ENCODE data around the gene S100A7A. TPM values are rescaled to one million over a fixed set of nuclear protein-coding genes. Genes with fewer than 3 reads are reported as not detected.

Gene S100A7A
- total and polyA plus RNA-seq, 2 of the 8 experiments (the other 6 are each of a cell fraction or from before 2014, with no cell fraction given), result not detected

GRCh38 chr1:153456396-153456795 is 40.1 kb downstream of the S100A7A start:
- H4K8ac ChIP-seq (ENCODE audit: extremely low read depth, insufficient read depth, low read length), result no peak overlapping the region
- DNase-seq (ENCODE audit: low read depth in 1 of 2, low spot score in 2 of 2), result no peak
- H3K4me3 ChIP-seq (ENCODE audit: extremely low read depth in 1 of 4, insufficient read depth in 2 of 4, low read depth in 3 of 4, low read length in 4 of 4), result no peak overlapping the region
- H3K23me2 ChIP-seq (ENCODE audit: low read depth, low read length), result no peaks in the 10 kb centered on the region
- H3K56ac ChIP-seq (replicated peaks; ENCODE audit: insufficient read length, low read depth, low read length), result no peak overlapping the region
- H2AFZ ChIP-seq (ENCODE audit: low read length), result no peak overlapping the region
- no peak overlapping the region for H3K4ac ChIP-seq (replicated peaks; ENCODE audit: insufficient read length, low read depth, low read length)
- H4K20me1 ChIP-seq (replicated peaks in 1 of 2; ENCODE audit: control insufficient read depth in 1 of 2, insufficient read depth in 2 of 2, low read length in 2 of 2), result no peaks in the 10 kb centered on the region
- H4K91ac ChIP-seq (replicated peaks; ENCODE audit: insufficient read length, low read length), result no peak overlapping the region
- H3K23ac ChIP-seq (ENCODE audit: insufficient read length), result no peak overlapping the region
- no peaks in the 10 kb centered on the region for H3K4me1 ChIP-seq (replicated peaks in 1 of 4; ENCODE audit: control insufficient read depth in 3 of 4, insufficient read depth in 4 of 4, low read length in 3 of 4)
- H2BK12ac ChIP-seq (ENCODE audit: low read depth, low read length), result no peak overlapping the region
- no peak overlapping the region for H3K27ac ChIP-seq (ENCODE audit: low read depth, low read length)
- H3K18ac ChIP-seq (ENCODE audit: extremely low read depth, low read length), result no peak overlapping the region
- WGBS, 2 experiments (ENCODE audit: extremely low coverage in 1 of 2, insufficient coverage in 1 of 2, insufficient read length in 1 of 2, insufficient replicate concordance in 2 of 2, low coverage in 1 of 2, low lambda C conversion rate in 2 of 2, missing lambda C conversion rate in 1 of 2), result 94% methylated on average over 1 of the region's 1 CpG; no CpG with 5 or more reads in 1 of the 2 experiments
- H3K9ac ChIP-seq (replicated peaks in 1 of 4; ENCODE audit: extremely low read depth in 1 of 4, low read depth in 3 of 4, low read length in 3 of 4), result no peak overlapping the region
- no peak for FAIRE-seq
- no peaks in the 10 kb centered on the region for H3K36me3 ChIP-seq (ENCODE audit: control insufficient read depth in 2 of 4, insufficient read depth in 4 of 4, low read length in 3 of 4)
- no peak overlapping the region for H2BK15ac ChIP-seq (ENCODE audit: low read length)
- H3K79me1 ChIP-seq (ENCODE audit: low read depth, low read length), result no peaks in the 10 kb centered on the region
- no peaks in the 10 kb centered on the region for H3K79me2 ChIP-seq (ENCODE audit: control insufficient read depth in 1 of 2, insufficient read depth in 2 of 2, low read length in 2 of 2)
- ChIA-PET POLR2A (ENCODE audit: partially characterized antibody) (interaction anchor here (0.9 kb wide), 1 partner anchor 27 kb away, joined by 3 read pairs; no protein-coding TSS in a partner anchor), CTCF (ENCODE audit: partially characterized antibody) (interaction anchor here (0.9 to 3.9 kb wide), 4 partner anchors 10 to 103 kb away, joined by 5 to 18 read pairs (median 10); no protein-coding TSS in a partner anchor)
- H2BK5ac ChIP-seq (ENCODE audit: low read depth, low read length), result no peak overlapping the region
- no peaks in the 10 kb centered on the region for H3K27me3 ChIP-seq (replicated peaks in 1 of 4; ENCODE audit: control insufficient read depth in 3 of 4, extremely low read depth in 1 of 4, insufficient read depth in 3 of 4, low read length in 3 of 4)
- no peak overlapping the region for H2AK5ac ChIP-seq (ENCODE audit: low read depth, low read length)
- no peak overlapping the region for H3K4me2 ChIP-seq (ENCODE audit: insufficient read depth in 1 of 2, low read depth in 2 of 2, low read length in 2 of 2)
- H2BK120ac ChIP-seq (replicated peaks; ENCODE audit: low read depth, low read length), result no peak overlapping the region
- no peak overlapping the region for H4K5ac ChIP-seq (ENCODE audit: insufficient read length, low read depth, low read length)
- no peak overlapping the region for H2BK20ac ChIP-seq (ENCODE audit: low read length)
- no peaks in the 10 kb centered on the region for H3K9me3 ChIP-seq (ENCODE audit: insufficient read depth in 2 of 2, low read depth in 1 of 2, low read length in 1 of 2)
- H3K14ac ChIP-seq (ENCODE audit: insufficient read length), result no peak overlapping the region
- no peak for TF ChIP-seq JUN (IDR thresholded peaks at IDR 0.05; ENCODE audit: low read depth, low read length)
- TF ChIP-seq SIRT6 (IDR thresholded peaks at IDR 0.05; ENCODE audit: low read length), result no peak
- no peak for TF ChIP-seq ATF3 (IDR thresholded peaks at IDR 0.05; ENCODE audit: insufficient read depth, low read depth, low read length)
- no peak for TF ChIP-seq HDAC6 (IDR thresholded peaks at IDR 0.05; ENCODE audit: low read depth, low read length)
- no peak for TF ChIP-seq KDM1A (IDR thresholded peaks at IDR 0.05; ENCODE audit: borderline replicate concordance, low read length)
- no peak for TF ChIP-seq GABPA (IDR thresholded peaks at IDR 0.05; ENCODE audit: borderline replicate concordance, insufficient read depth, low read length)
- no peak for TF ChIP-seq TEAD4 (IDR thresholded peaks at IDR 0.05; ENCODE audit: low read depth, low read length)
- TF ChIP-seq SP4 (IDR thresholded peaks at IDR 0.05; ENCODE audit: low read length), result no peak
- TF ChIP-seq MAX (IDR thresholded peaks at IDR 0.05), result no peak
- no peak for TF ChIP-seq CHD1 (IDR thresholded peaks at IDR 0.05; ENCODE audit: low read depth, low read length)
